ENCODE data around the gene CDKL4. TPM values are rescaled to one million over a fixed set of nuclear protein-coding genes. Genes with fewer than 3 reads are reported as not detected.

The CDKL4 gene
- 0.20 to 1.1 TPM (median 0.87 TPM) in 3 replicates for total RNA-seq
- long read RNA-seq = 0 reads

DNA sequence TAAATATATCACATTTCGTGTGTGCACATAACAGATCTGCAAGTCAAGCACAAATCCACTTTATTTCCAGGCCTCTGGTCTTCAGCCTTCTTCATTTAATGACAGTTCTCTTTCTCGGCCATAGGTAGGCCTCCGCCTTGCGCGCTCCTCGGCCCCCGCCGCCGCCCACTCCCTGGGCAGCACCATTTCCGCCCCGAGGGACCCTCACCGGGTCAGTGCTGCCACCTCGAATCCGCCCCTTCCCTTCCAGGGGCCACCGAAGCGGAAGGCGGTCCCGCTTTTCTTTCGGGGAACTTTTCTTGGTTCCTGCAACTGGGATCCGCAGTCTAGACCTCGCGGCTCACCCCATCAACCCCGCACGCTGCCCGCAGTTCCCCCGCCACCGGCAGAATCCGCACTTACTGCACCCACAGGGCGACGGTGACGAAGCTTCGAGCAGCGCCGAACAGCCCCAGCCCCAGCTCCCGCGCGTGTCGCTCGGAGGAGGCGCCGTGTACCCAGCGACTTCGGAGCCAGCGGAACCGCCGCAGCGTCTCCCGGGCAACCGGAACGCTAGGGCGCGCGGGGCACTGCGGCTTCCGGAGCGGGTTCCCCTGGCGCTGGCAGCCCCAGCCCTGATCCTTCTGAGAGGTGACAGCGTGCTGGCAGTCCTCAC is at the start of gene CDKL4:
TSS of gene CDKL4 (minus strand) at position 502 of the 655 bp plus-strand sequence.
- DNase-seq (ENCODE audit: low spot score) = no peak

DNA sequence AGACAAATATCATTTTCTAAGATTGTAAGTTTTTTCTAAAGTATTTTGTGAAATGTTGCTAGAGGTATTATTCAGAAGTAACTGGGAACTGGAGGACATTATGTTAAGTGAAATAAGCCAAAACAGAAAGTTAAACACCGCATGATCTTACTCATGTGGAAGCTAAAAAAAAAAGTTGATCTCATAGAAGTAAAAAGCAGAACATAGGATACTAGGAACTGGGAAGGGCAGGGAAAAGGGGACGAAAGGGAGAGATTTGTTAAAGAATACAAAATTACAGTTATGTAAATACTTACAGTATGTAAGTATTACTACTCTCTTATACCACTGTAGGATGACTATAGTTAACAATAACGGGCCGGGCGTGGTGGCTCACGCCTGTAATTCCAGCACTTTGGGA is 46.7 kb upstream of the CDKL4 start:
- Mint-ChIP-seq H3K27me3 (ENCODE audit: low read depth) (no peaks in the 10 kb centered on the region), H3K4me1 (ENCODE audit: low read depth) (peaks cover 3% of the 10 kb centered on the region), H3K36me3 (ENCODE audit: low read depth) (peaks cover 20% of the 10 kb centered on the region), H3K4me3 (ENCODE audit: unreplicated experiment) (no peak overlapping the region), H3K9me3 (ENCODE audit: low read depth) (no peaks in the 10 kb centered on the region), H3K27ac (ENCODE audit: unreplicated experiment) (peak overlapping the region; percentile 53)
- TF ChIP-seq, protein P1, sequence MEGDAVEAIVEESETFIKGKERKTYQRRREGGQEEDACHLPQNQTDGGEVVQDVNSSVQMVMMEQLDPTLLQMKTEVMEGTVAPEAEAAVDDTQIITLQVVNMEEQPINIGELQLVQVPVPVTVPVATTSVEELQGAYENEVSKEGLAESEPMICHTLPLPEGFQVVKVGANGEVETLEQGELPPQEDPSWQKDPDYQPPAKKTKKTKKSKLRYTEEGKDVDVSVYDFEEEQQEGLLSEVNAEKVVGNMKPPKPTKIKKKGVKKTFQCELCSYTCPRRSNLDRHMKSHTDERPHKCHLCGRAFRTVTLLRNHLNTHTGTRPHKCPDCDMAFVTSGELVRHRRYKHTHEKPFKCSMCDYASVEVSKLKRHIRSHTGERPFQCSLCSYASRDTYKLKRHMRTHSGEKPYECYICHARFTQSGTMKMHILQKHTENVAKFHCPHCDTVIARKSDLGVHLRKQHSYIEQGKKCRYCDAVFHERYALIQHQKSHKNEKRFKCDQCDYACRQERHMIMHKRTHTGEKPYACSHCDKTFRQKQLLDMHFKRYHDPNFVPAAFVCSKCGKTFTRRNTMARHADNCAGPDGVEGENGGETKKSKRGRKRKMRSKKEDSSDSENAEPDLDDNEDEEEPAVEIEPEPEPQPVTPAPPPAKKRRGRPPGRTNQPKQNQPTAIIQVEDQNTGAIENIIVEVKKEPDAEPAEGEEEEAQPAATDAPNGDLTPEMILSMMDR (IDR thresholded peaks at IDR 0.05) = no peak
- no peak for DNase-seq (ENCODE audit: low spot score)

More for the DNA sequence above, at the start of gene CDKL4:
- no peaks in the 10 kb centered on the region for H3K4me1 Mint-ChIP-seq (ENCODE audit: low read depth)
- H3K27me3 Mint-ChIP-seq (ENCODE audit: low read depth) = no peaks in the 10 kb centered on the region
- H3K4me3 Mint-ChIP-seq (ENCODE audit: unreplicated experiment) = no peak within 1 kb of the TSS
- H3K9me3 Mint-ChIP-seq (ENCODE audit: low read depth) = no peaks in the 10 kb centered on the region
- H3K27ac Mint-ChIP-seq (ENCODE audit: unreplicated experiment) = no peak within 1 kb of the TSS
- TF ChIP-seq, protein P1 (IDR thresholded peaks at IDR 0.05) = no peak
- peaks cover 3% of the 10 kb centered on the region for H3K36me3 Mint-ChIP-seq (ENCODE audit: low read depth)

DNA sequence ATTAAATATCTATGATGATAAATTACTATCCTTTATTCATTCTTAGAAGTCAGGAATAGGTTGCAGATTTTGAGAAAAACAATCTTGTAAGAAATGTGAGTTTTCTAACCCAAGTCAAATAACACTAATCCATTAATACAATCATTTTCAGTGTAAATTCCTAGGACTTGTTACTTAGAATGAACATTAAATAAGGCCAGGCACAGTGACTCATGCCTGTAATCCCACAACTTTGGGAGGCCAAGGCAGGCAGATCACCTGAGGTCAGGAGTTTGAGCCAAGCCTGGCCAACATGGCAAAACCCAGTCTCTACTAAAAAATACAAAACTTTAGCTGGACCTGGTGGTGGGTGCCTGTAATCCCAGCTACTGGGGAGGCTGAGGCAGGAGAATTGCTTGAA is 45.8 kb upstream of the CDKL4 start:
- TF ChIP-seq, protein P1 (IDR thresholded peaks at IDR 0.05) = no peak
- Mint-ChIP-seq H3K27me3 (ENCODE audit: low read depth) (no peaks in the 10 kb centered on the region), H3K9me3 (ENCODE audit: low read depth) (no peaks in the 10 kb centered on the region), H3K36me3 (ENCODE audit: low read depth) (peaks cover 20% of the 10 kb centered on the region), H3K4me1 (ENCODE audit: low read depth) (peaks cover 3% of the 10 kb centered on the region), H3K27ac (ENCODE audit: unreplicated experiment) (no peak overlapping the region), H3K4me3 (ENCODE audit: unreplicated experiment) (no peak overlapping the region)
- DNase-seq (ENCODE audit: low spot score) = no peak

DNA sequence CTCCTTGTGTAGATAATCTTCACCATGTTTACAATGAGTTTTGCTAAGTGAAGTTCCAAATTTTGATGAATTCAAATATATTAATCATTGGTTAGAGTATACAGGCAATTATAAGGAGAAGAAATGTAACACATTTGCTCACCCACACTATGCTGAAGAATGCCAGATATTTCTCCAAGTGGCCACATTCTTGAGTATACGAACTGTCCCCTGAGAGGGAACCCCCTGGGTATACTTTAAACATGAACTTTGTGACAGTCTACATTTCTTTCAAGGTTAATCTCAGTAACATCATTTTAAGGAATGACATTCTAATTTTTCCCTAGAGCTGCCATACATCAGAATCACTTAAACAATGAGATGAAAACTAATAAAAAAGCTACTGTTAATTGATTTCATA is 39.8 kb upstream of the CDKL4 start:
- Mint-ChIP-seq H3K4me1 (ENCODE audit: low read depth) (peaks cover 12% of the 10 kb centered on the region), H3K27me3 (ENCODE audit: low read depth) (no peaks in the 10 kb centered on the region), H3K9me3 (ENCODE audit: low read depth) (no peaks in the 10 kb centered on the region), H3K36me3 (ENCODE audit: low read depth) (peaks cover 9% of the 10 kb centered on the region), H3K27ac (ENCODE audit: unreplicated experiment) (no peak overlapping the region), H3K4me3 (ENCODE audit: unreplicated experiment) (no peak overlapping the region)
- no peak for DNase-seq (ENCODE audit: low spot score)
- TF ChIP-seq, protein P1 (IDR thresholded peaks at IDR 0.05) = no peak

DNA sequence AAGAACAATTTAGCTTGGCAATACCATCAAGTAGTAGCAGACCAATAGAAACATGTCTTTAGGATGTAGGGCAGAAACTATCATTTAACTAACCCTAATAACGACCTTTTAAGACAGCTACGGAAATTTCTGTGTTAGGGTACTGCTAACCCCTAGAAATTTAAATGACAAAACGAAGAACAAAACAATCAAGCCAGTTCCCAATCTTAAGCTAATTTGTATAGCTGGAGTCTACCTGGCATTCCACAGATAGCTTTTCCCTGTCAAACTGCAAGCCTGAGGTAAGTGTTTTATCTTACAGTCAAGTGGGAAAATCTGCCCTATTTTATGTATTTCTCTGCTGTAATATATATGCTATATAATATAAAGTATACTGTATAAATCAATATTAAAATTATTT is 37.6 kb upstream of the CDKL4 start:
- Mint-ChIP-seq H3K9me3 (ENCODE audit: low read depth) (no peaks in the 10 kb centered on the region), H3K27me3 (ENCODE audit: low read depth) (no peaks in the 10 kb centered on the region), H3K4me1 (ENCODE audit: low read depth) (peaks cover 12% of the 10 kb centered on the region), H3K4me3 (ENCODE audit: unreplicated experiment) (no peak overlapping the region), H3K36me3 (ENCODE audit: low read depth) (peaks cover 13% of the 10 kb centered on the region), H3K27ac (ENCODE audit: unreplicated experiment) (no peak overlapping the region)
- DNase-seq (ENCODE audit: low spot score) = no peak
- TF ChIP-seq, protein P1 (IDR thresholded peaks at IDR 0.05) = no peak
